Muscle layer of duodenum (tissue), 2 donors: ENCODE data around the gene CFAP119.

ENCODE experiments used
- H3K27ac ChIP-seq: one replicate; pipeline ENCODE4 v1.7.0; 2013; ENCODE audit warnings: mild to moderate bottlenecking, low read length
- H3K27me3 ChIP-seq: one replicate; pipeline ENCODE4 v1.7.0; 2013; ENCODE audit warnings: low read depth, mild to moderate bottlenecking, control low read depth, low read length
- H3K36me3 ChIP-seq, 2 donors: one replicate each; pipeline ENCODE4 v1.7.0; 2013; ENCODE audit warnings: low read length in 2 of 2, control low read depth in 1 of 2, mild to moderate bottlenecking in 1 of 2; ENCODE audit not compliant: insufficient read depth in 2 of 2, control insufficient read depth in 1 of 2
- H3K4me1 ChIP-seq, 2 donors: one replicate each; pipeline ENCODE4 v1.7.0; 2013; ENCODE audit warnings: low read length in 2 of 2, mild to moderate bottlenecking in 2 of 2, control low read depth in 1 of 2, moderate library complexity in 1 of 2; ENCODE audit not compliant: insufficient read depth in 2 of 2, control insufficient read depth in 1 of 2
- H3K4me3 ChIP-seq, 2 donors: one replicate each; pipeline ENCODE4 v1.7.0; 2013; ENCODE audit warnings: low read length in 2 of 2, low read depth in 1 of 2, mild to moderate bottlenecking in 1 of 2
- H3K9me3 ChIP-seq, 2 donors: one replicate each; pipeline ENCODE4 v1.7.0; 2013; ENCODE audit warnings: low read length in 2 of 2, control low read depth in 1 of 2, mild to moderate bottlenecking in 1 of 2; ENCODE audit not compliant: control insufficient read depth in 1 of 2
- donor health status: healthy.

The CFAP119 gene

GRCh38 chr16:30715750-30716445, 46.0 kb downstream of the CFAP119 start:
- Histone ChIP-seq H3K36me3 (peaks cover 62 to 83% of the 10 kb centered on the region in 2 donors), H3K4me3 (no peak overlapping the region), H3K27ac (no peak overlapping the region), H3K4me1 (no peaks in the 10 kb centered on the region), H3K27me3 (no peaks in the 10 kb centered on the region), H3K9me3 (no peaks in the 10 kb centered on the region)

GRCh38 chr16:30711712-30712111, 50.1 kb downstream of the CFAP119 start:
- Histone ChIP-seq H3K27ac (no peak overlapping the region), H3K36me3 (peaks cover 74 to 95% of the 10 kb centered on the region in 2 donors), H3K4me1 (no peaks in the 10 kb centered on the region), H3K9me3 (no peaks in the 10 kb centered on the region), H3K27me3 (no peaks in the 10 kb centered on the region), H3K4me3 (no peak overlapping the region)

GRCh38 chr16:30710971-30711370, 50.9 kb downstream of the CFAP119 start:
- Histone ChIP-seq H3K27me3 (no peaks in the 10 kb centered on the region), H3K4me3 (no peak overlapping the region), H3K4me1 (no peaks in the 10 kb centered on the region), H3K9me3 (no peaks in the 10 kb centered on the region), H3K36me3 (peaks cover 74 to 95% of the 10 kb centered on the region in 2 donors), H3K27ac (no peak overlapping the region)
